ENCODE results near the gene SNAP29. TPM values are rescaled to one million over a fixed set of nuclear protein-coding genes. Genes with fewer than 3 reads are reported as not detected.
"Not testable (repeated sequence)": the region's sequence is repeated elsewhere in the genome, so short reads cannot be mapped to it uniquely, and the experiment has no call there.

Gene SNAP29
- total RNA-seq, 1 experiment from 2014 or later = 23.9 TPM

DNA sequence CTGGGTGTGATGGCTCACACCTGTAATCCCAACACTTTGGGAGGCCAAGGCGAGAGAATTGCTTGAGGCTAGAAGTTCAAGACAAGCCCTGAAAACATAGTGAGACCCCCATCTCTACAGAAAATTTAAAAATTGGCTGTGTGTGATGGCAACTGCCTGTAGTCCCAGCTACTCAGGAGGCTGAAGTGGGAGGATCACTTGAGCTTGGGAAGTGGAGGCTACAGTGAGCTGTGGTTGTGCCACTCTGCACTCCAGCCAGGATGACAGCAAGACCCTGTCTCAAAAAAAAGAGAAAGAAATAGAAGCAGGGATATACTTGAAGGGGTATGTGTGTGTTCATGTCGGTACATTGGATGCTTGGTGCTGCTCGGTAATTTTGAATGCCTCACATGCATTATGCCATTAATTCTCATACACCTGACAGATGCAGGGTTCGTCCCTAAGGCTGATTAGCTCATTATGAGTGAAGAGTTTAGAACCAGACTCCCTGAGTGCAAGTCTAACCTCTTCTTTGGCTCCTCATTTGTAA lies 72.4 kb downstream of the SNAP29 start:
- no peak overlapping the region for H3K9ac ChIP-seq (ENCODE audit: low read length)
- no peak overlapping the region for H3K4me2 ChIP-seq (ENCODE audit: low read length)
- ChIA-PET POLR2A (ENCODE audit: unreplicated experiment) (interaction anchor here (0.6 kb wide), 1 partner anchor 134 kb away, joined by 4 read pairs; no protein-coding TSS in a partner anchor), CTCF (no interaction called here)
- H3K79me2 ChIP-seq (ENCODE audit: low read length) = peaks cover 94% of the 10 kb centered on the region
- no peaks in the 10 kb centered on the region for H3K9me3 ChIP-seq (ENCODE audit: low read length)
- no peaks in the 10 kb centered on the region for H3K27me3 ChIP-seq (ENCODE audit: low read length)
- TF ChIP-seq EZH2phosphoT487 (IDR thresholded peaks at IDR 0.05; ENCODE audit: borderline replicate concordance, low read length) (no peak), EZH2 (IDR thresholded peaks at IDR 0.05; ENCODE audit: low read length, unreplicated experiment) (no peak)
- TF ChIP-seq, protein P1, sequence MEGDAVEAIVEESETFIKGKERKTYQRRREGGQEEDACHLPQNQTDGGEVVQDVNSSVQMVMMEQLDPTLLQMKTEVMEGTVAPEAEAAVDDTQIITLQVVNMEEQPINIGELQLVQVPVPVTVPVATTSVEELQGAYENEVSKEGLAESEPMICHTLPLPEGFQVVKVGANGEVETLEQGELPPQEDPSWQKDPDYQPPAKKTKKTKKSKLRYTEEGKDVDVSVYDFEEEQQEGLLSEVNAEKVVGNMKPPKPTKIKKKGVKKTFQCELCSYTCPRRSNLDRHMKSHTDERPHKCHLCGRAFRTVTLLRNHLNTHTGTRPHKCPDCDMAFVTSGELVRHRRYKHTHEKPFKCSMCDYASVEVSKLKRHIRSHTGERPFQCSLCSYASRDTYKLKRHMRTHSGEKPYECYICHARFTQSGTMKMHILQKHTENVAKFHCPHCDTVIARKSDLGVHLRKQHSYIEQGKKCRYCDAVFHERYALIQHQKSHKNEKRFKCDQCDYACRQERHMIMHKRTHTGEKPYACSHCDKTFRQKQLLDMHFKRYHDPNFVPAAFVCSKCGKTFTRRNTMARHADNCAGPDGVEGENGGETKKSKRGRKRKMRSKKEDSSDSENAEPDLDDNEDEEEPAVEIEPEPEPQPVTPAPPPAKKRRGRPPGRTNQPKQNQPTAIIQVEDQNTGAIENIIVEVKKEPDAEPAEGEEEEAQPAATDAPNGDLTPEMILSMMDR (conservative IDR thresholded peaks at IDR 0.05; ENCODE audit: low read depth, low read length) = no peak
- DNase-seq (no peak), ATAC-seq (no peak)
- H3F3A ChIP-seq (ENCODE audit: low read length, unreplicated experiment) = no peaks in the 10 kb centered on the region
- BruUV-seq (replicated peaks) = no TSS peak
- intact Hi-C loops (cut with micrococcal nuclease) = no loop called here
- H3K4me3 ChIP-seq (ENCODE audit: low read length) = no peak overlapping the region
- H4K20me1 ChIP-seq (ENCODE audit: low read length) = peaks cover 37% of the 10 kb centered on the region
- no peak overlapping the region for H2AFZ ChIP-seq (ENCODE audit: low read length)
- no peaks in the 10 kb centered on the region; the same call in 1 of the 2 replicates for H3K36me3 ChIP-seq (ENCODE audit: low read depth, low read length)
- H3K4me1 ChIP-seq (ENCODE audit: insufficient read depth, low read length) = no peaks in the 10 kb centered on the region
- no peak overlapping the region for H3K27ac ChIP-seq (ENCODE audit: low read length)
- no peaks in the 10 kb centered on the region for H3K9me2 ChIP-seq (replicated peaks; ENCODE audit: low read length)

DNA sequence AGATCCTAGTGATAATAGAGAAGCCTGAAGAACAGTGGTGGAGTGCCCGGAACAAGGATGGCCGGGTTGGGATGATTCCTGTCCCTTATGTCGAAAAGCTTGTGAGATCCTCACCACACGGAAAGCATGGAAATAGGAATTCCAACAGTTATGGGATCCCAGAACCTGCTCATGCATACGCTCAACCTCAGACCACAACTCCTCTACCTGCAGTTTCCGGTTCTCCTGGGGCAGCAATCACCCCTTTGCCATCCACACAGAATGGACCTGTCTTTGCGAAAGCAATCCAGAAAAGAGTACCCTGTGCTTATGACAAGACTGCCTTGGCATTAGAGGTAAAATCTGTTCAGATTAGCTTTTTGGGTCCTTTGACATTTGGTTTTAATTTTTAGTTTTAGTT lies 75.1 kb downstream of the SNAP29 start:
- H3K4me2 ChIP-seq (ENCODE audit: low read length) = no peak overlapping the region
- DNase-seq = no peak
- peaks cover 6% of the 10 kb centered on the region for H3K36me3 ChIP-seq (ENCODE audit: low read depth, low read length)
- no peak overlapping the region for H3K4me3 ChIP-seq (ENCODE audit: low read length)
- H3F3A ChIP-seq (ENCODE audit: low read length, unreplicated experiment) = no peaks in the 10 kb centered on the region
- POLR2A ChIA-PET (ENCODE audit: unreplicated experiment) = no interaction called here
- ATAC-seq = no peak
- BruUV-seq (replicated peaks) = TSS peak; percentile 22
- no peak overlapping the region for H3K9ac ChIP-seq (ENCODE audit: low read length)
- no peaks in the 10 kb centered on the region for H3K9me2 ChIP-seq (replicated peaks; ENCODE audit: low read length)
- CTCF ChIA-PET = no interaction called here
- H3K4me1 ChIP-seq (ENCODE audit: insufficient read depth, low read length) = no peaks in the 10 kb centered on the region
- no peak overlapping the region for H3K27ac ChIP-seq (ENCODE audit: low read length)
- no peak for TF ChIP-seq EZH2phosphoT487 (IDR thresholded peaks at IDR 0.05; ENCODE audit: borderline replicate concordance, low read length)
- TF ChIP-seq EZH2 (IDR thresholded peaks at IDR 0.05; ENCODE audit: low read length, unreplicated experiment) = no peak
- TF ChIP-seq, protein P1 (conservative IDR thresholded peaks at IDR 0.05; ENCODE audit: low read depth, low read length) = no peak
- no peak overlapping the region for H2AFZ ChIP-seq (ENCODE audit: low read length)
- intact Hi-C loops (cut with micrococcal nuclease) = no loop called here
- H3K79me2 ChIP-seq (ENCODE audit: low read length) = peaks cover 94% of the 10 kb centered on the region
- no peaks in the 10 kb centered on the region for H3K27me3 ChIP-seq (ENCODE audit: low read length)
- no peaks in the 10 kb centered on the region for H3K9me3 ChIP-seq (ENCODE audit: low read length)
- peaks cover 46% of the 10 kb centered on the region for H4K20me1 ChIP-seq (ENCODE audit: low read length)

GRCh38 chr22:20935049-20935448 lies 76.2 kb downstream of the SNAP29 start:
- ATAC-seq; BruUV-seq (replicated peaks); H2AFZ ChIP-seq (ENCODE audit: low read length); H3K4me3 ChIP-seq (ENCODE audit: low read length); H3K27me3 ChIP-seq (ENCODE audit: low read length); intact Hi-C loops (cut with micrococcal nuclease); POLR2A ChIA-PET (ENCODE audit: unreplicated experiment); DNase-seq; H3K4me2 ChIP-seq (ENCODE audit: low read length); H3F3A ChIP-seq (ENCODE audit: low read length, unreplicated experiment); H3K9me2 ChIP-seq (replicated peaks; ENCODE audit: low read length); H3K9me3 ChIP-seq (ENCODE audit: low read length); H3K4me1 ChIP-seq (ENCODE audit: insufficient read depth, low read length); CTCF ChIA-PET; H3K27ac ChIP-seq (ENCODE audit: low read length); H3K9ac ChIP-seq (ENCODE audit: low read length); H3K36me3 ChIP-seq (ENCODE audit: low read depth, low read length): not testable (repeated sequence)
- peaks cover 44% of the 10 kb centered on the region for H4K20me1 ChIP-seq (ENCODE audit: low read length)
- peaks cover 97% of the 10 kb centered on the region for H3K79me2 ChIP-seq (ENCODE audit: low read length)

GRCh38 chr22:20935780-20936539 lies 77.2 kb downstream of the SNAP29 start:
- POLR2A ChIA-PET (ENCODE audit: unreplicated experiment) = interaction anchor here (0.6 kb wide), 1 partner anchor 116 kb away, joined by 3 read pairs; no protein-coding TSS in a partner anchor
- H3K27me3 ChIP-seq (ENCODE audit: low read length); H2AFZ ChIP-seq (ENCODE audit: low read length); DNase-seq; H3K9me2 ChIP-seq (replicated peaks; ENCODE audit: low read length); H3K36me3 ChIP-seq (ENCODE audit: low read depth, low read length); H3K4me1 ChIP-seq (ENCODE audit: insufficient read depth, low read length); BruUV-seq (replicated peaks); H3K27ac ChIP-seq (ENCODE audit: low read length); CTCF ChIA-PET; H3K9me3 ChIP-seq (ENCODE audit: low read length); H3K4me3 ChIP-seq (ENCODE audit: low read length); H3F3A ChIP-seq (ENCODE audit: low read length, unreplicated experiment); ATAC-seq; intact Hi-C loops (cut with micrococcal nuclease); H3K9ac ChIP-seq (ENCODE audit: low read length); H3K4me2 ChIP-seq (ENCODE audit: low read length): not testable (repeated sequence)
- H4K20me1 ChIP-seq (ENCODE audit: low read length) = peaks cover 48% of the 10 kb centered on the region
- peaks cover 97% of the 10 kb centered on the region for H3K79me2 ChIP-seq (ENCODE audit: low read length)

Measured in PC-3 (cell line).